Endothelial cell of umbilical vein (primary cell): Measurements from ENCODE around the gene LTK. TPM values are rescaled to one million over a fixed set of nuclear protein-coding genes. Genes with fewer than 3 reads are reported as not detected.

ENCODE experiments used
- BruUV-seq: library from RNA; stranded (reverse); fragments of 400-500 nt; replicated peaks from 2 replicates; lab custom pipeline; 2021; lab: Mats Ljungman, UMichigan
- CTCF ChIA-PET: fragments of 300-600, 350-600 bp; sonication (Branson Sonifier 250); formaldehyde crosslinking; loops from one replicate; lab custom pipeline; 2021; ENCODE audit warnings: antibody characterized with exemption, inconsistent platforms; lab: Charles Lee
- POLR2A ChIA-PET: fragments of 300-600, 350-600 bp; sonication (Branson Sonifier 250); formaldehyde crosslinking; loops from one replicate; lab custom pipeline; 2021; ENCODE audit warnings: antibody characterized with exemption, inconsistent platforms; lab: Charles Lee
- DNase-seq: peaks from one replicate; pipeline ENCODE4 v3.0.0-alpha.2; 2011; ENCODE audit warnings: low read depth, low spot score
- FAIRE-seq: peaks from 2 replicates; lab custom pipeline; 2011; peaks lifted over from hg19 to GRCh38; lab: Jason Lieb, UNC
- H2AFZ ChIP-seq: 2 replicates; pipeline ENCODE4 v1.6.0; 2012; ENCODE audit warnings: low read depth, low read length, control low read depth, inconsistent platforms
- H3K27ac ChIP-seq: 2 replicates; pipeline ENCODE4 v1.5.1; 2011; ENCODE audit warnings: low read depth, mild to moderate bottlenecking, control low read depth, low read length, moderate library complexity; ENCODE audit not compliant: insufficient read depth
- H3K27me3 ChIP-seq, 2 experiments: 2 replicates each; pipeline versions ENCODE4 v1.6.0 to v1.6.1; 2011; ENCODE audit warnings: low read length in 2 of 2, mixed read lengths in 1 of 2; ENCODE audit not compliant: control insufficient read depth in 2 of 2, insufficient read depth in 2 of 2
- H3K36me3 ChIP-seq, 2 experiments: 2 replicates in 1 of 2; 3 replicates in 1 of 2; pipeline ENCODE4 v1.5.1; 2011; ENCODE audit warnings: low read length in 2 of 2, mild to moderate bottlenecking in 1 of 2, moderate library complexity in 1 of 2; ENCODE audit not compliant: control insufficient read depth in 2 of 2, insufficient read depth in 2 of 2; ENCODE audit errors: extremely low read depth in 1 of 2
- H3K4me1 ChIP-seq: 3 replicates; pipeline ENCODE4 v1.5.1; 2011; ENCODE audit warnings: mild to moderate bottlenecking, low read length; ENCODE audit not compliant: control insufficient read depth, insufficient read depth; ENCODE audit errors: extremely low read depth
- H3K4me2 ChIP-seq: 2 replicates; pipeline ENCODE4 v1.6.1; 2011; ENCODE audit warnings: low read length, control low read depth, mixed read lengths; ENCODE audit not compliant: insufficient read depth
- H3K4me3 ChIP-seq, 3 experiments: fragments of 200-600 bp in 1 of 3; sonication (generic), shearing (Covaris generic) in 1 of 3; replicated peaks in 1 of 3; 2 replicates each; pipeline ENCODE4 v1.5.1; 2011 to 2016; ENCODE audit warnings: control low read depth in 3 of 3, low read length in 3 of 3, mild to moderate bottlenecking in 2 of 3, inconsistent platforms in 1 of 3, low read depth in 1 of 3, moderate library complexity in 1 of 3; ENCODE audit not compliant: insufficient read depth in 1 of 3
- H3K79me2 ChIP-seq: 2 replicates; pipeline ENCODE4 v1.6.0; 2012; ENCODE audit warnings: low read length, inconsistent platforms; ENCODE audit not compliant: control insufficient read depth, insufficient read depth
- H3K9ac ChIP-seq: replicated peaks from 2 replicates; pipeline ENCODE3; 2011; ENCODE audit warnings: low read length, control low read depth; ENCODE audit not compliant: insufficient read depth; ENCODE audit errors: extremely low read depth
- H3K9me1 ChIP-seq: replicated peaks from 3 replicates; pipeline ENCODE4 v1.6.0; 2011; ENCODE audit warnings: mild to moderate bottlenecking, low read length; ENCODE audit not compliant: control insufficient read depth, insufficient read depth; ENCODE audit errors: extremely low read depth
- H3K9me3 ChIP-seq: replicated peaks from 2 replicates; pipeline ENCODE4 v1.5.1; 2012; ENCODE audit warnings: low read length, inconsistent platforms; ENCODE audit not compliant: control insufficient read depth, insufficient read depth
- H4K20me1 ChIP-seq: replicated peaks from 2 replicates; pipeline ENCODE3; 2011; ENCODE audit warnings: mild to moderate bottlenecking, low read length; ENCODE audit not compliant: control insufficient read depth, insufficient read depth; ENCODE audit errors: extremely low read depth
- EZH2 ChIP-seq: IDR thresholded peaks from 2 replicates; pipeline ENCODE4 v1.6.1; 2012; ENCODE audit warnings: borderline replicate concordance, low read depth, mild to moderate bottlenecking, moderate library complexity, low read length, inconsistent platforms; ENCODE audit not compliant: severe bottlenecking
- FOS ChIP-seq: IDR thresholded peaks from 2 replicates; pipeline ENCODE4 v1.6.1; 2011; ENCODE audit warnings: mild to moderate bottlenecking, low read length, moderate library complexity, borderline replicate concordance; ENCODE audit not compliant: insufficient read depth
- GATA2 ChIP-seq: IDR thresholded peaks from 2 replicates; pipeline ENCODE4 v1.7.0; 2011; ENCODE audit warnings: low read depth, mild to moderate bottlenecking, moderate library complexity, mixed read lengths, low read length; ENCODE audit not compliant: insufficient read length, insufficient read depth
- JUN ChIP-seq: IDR thresholded peaks from 2 replicates; pipeline ENCODE4 v1.6.1; 2011; ENCODE audit warnings: borderline replicate concordance, low read depth; ENCODE audit not compliant: insufficient read length, insufficient read depth
- MYC ChIP-seq: IDR thresholded peaks from one replicate; pipeline ENCODE4 v1.6.1; 2011; ENCODE audit warnings: mild to moderate bottlenecking, low read depth, low read length
- POLR2A ChIP-seq: IDR thresholded peaks from 2 replicates; pipeline ENCODE4 v1.6.1; 2012; ENCODE audit warnings: low read depth, mild to moderate bottlenecking, control low read depth, low read length
- POLR2AphosphoS5 ChIP-seq: IDR thresholded peaks from 2 replicates; pipeline ENCODE4 v1.6.1; 2012; ENCODE audit warnings: low read depth, mild to moderate bottlenecking, control low read depth, low read length, moderate library complexity; ENCODE audit not compliant: insufficient read depth
- dilution Hi-C: fragments of 300-500 bp; cut with MboI; formaldehyde crosslinking; loops from one replicate; pipeline ENCODE4 v1.15.0; 2019; ENCODE audit warnings: low sequenced_read_pairs; ENCODE audit not compliant: extremely low pct_ligation_motif_present
- intact Hi-C: fragments of 100-400 bp; cut with micrococcal nuclease; formaldehyde crosslinking; loops from one replicate; pipeline ENCODE4 v1.10.0; 2022
- polyA plus RNA-seq, 4 experiments: library from polyadenylated mRNA; depleted of rRNA in 3 of 4; stranded (reverse) in 3 of 4; unstranded in 1 of 4; fragments of >200 nt; gene quantifications; 2 replicates each; pipeline versions ENCODE4 v1.2.1 to v1.2.3, GENCODE V29; 2011 to 2012; ENCODE audit warnings: missing spikeins in 1 of 4
- total RNA-seq: library from RNA; stranded (reverse); gene quantifications from 2 replicates; pipeline ENCODE4 v1.2.3, GENCODE V29; 2021
- TF ChIP-seq, protein P1 (sequence below): IDR thresholded peaks from 2 replicates; pipeline ENCODE4 v1.6.1; 2011; ENCODE audit not compliant: insufficient read depth, insufficient read length
- TF ChIP-seq, protein P2 (sequence below), 2 donors: IDR thresholded peaks; 1 replicate in 1 of 2; 2 replicates in 1 of 2; pipeline ENCODE4 v1.5.1; 2011; ENCODE audit warnings: low read length in 2 of 2, mild to moderate bottlenecking in 2 of 2, moderate library complexity in 2 of 2, control low read depth in 1 of 2, inconsistent platforms in 1 of 2, low read depth in 1 of 2; ENCODE audit not compliant: insufficient read depth in 1 of 2; ENCODE audit errors: extremely low read depth in 1 of 2

The LTK gene
- total and polyA plus RNA-seq, 2 donors (not counting 3 experiments of a cell fraction or from before 2014, with no cell fraction given), result 0.15 to 0.17 TPM

DNA sequence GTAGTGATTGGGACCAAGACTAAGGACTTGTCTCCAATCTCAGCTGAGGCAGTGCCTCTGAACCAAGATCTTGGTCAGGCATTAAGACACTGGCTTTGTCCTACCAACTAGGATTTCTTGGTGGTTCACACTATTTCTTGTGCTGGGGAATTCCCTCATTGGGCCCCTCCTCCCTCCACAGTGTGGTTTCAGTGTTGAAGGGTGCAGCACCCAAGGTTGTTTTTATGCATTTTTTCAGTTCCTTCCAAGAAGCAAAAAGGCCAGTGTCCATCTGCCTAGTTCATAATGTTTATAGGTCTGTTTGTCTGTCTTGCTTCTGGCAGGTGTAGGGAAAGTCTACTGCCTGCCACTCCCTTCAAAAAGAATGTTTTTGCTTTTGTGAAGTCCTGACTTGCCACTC lies 30.5 kb downstream of the LTK start:
- POLR2A ChIA-PET, result no interaction called here
- intact Hi-C loops, result no loop called here

More for the DNA sequence above, 30.5 kb downstream of the LTK start:
- no peaks in the 10 kb centered on the region for H4K20me1 ChIP-seq
- CTCF ChIA-PET, result interaction anchor here (1.6 to 5.3 kb wide), 2 partner anchors 8 to 18 kb away, joined by 6 to 37 read pairs; no protein-coding TSS in a partner anchor
- H3K4me2 ChIP-seq, result no peak overlapping the region
- no peaks in the 10 kb centered on the region for H3K27me3 ChIP-seq
- H3K27ac ChIP-seq, result no peak overlapping the region
- peaks cover 8% of the 10 kb centered on the region for H3K4me1 ChIP-seq
- peaks cover 12 to 26% of the 10 kb centered on the region in 2 experiments for H3K36me3 ChIP-seq
- H3K9ac ChIP-seq, result no peak overlapping the region
- no peaks in the 10 kb centered on the region for H3K9me3 ChIP-seq
- no TSS peak for BruUV-seq
- H3K9me1 ChIP-seq, result no peaks in the 10 kb centered on the region
- no peaks in the 10 kb centered on the region for H3K79me2 ChIP-seq
- DNase-seq (no peak), FAIRE-seq (no peak)
- H3K4me3 ChIP-seq, result no peak overlapping the region
- TF ChIP-seq, protein P1, sequence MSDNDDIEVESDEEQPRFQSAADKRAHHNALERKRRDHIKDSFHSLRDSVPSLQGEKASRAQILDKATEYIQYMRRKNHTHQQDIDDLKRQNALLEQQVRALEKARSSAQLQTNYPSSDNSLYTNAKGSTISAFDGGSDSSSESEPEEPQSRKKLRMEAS, result no peak
- TF ChIP-seq, protein P2, sequence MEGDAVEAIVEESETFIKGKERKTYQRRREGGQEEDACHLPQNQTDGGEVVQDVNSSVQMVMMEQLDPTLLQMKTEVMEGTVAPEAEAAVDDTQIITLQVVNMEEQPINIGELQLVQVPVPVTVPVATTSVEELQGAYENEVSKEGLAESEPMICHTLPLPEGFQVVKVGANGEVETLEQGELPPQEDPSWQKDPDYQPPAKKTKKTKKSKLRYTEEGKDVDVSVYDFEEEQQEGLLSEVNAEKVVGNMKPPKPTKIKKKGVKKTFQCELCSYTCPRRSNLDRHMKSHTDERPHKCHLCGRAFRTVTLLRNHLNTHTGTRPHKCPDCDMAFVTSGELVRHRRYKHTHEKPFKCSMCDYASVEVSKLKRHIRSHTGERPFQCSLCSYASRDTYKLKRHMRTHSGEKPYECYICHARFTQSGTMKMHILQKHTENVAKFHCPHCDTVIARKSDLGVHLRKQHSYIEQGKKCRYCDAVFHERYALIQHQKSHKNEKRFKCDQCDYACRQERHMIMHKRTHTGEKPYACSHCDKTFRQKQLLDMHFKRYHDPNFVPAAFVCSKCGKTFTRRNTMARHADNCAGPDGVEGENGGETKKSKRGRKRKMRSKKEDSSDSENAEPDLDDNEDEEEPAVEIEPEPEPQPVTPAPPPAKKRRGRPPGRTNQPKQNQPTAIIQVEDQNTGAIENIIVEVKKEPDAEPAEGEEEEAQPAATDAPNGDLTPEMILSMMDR (IDR thresholded peaks at IDR 0.05; ENCODE audit: extremely low read depth in 1 of 2, insufficient read depth in 1 of 2, low read depth in 1 of 2, low read length in 2 of 2), result no peak
- TF ChIP-seq MYC (no peak), GATA2 (no peak), JUN (no peak), EZH2 (no peak), POLR2AphosphoS5 (no peak), POLR2A (no peak), FOS (no peak)
- no peak overlapping the region for H2AFZ ChIP-seq
- dilution Hi-C loops, result no loop called here
